Rectal smooth muscle tissue (tissue), 1 donor: ENCODE measurements around the gene GALNT14.

Experiments used
- H3K27ac ChIP-seq: one replicate; pipeline ENCODE4 v1.7.0; 2013; ENCODE audit warnings: low read depth, low read length, inconsistent platforms
- H3K27me3 ChIP-seq: one replicate; pipeline ENCODE4 v1.7.0; 2013; ENCODE audit warnings: low read length; ENCODE audit not compliant: control insufficient read depth, insufficient read depth
- H3K36me3 ChIP-seq: one replicate; pipeline ENCODE4 v1.7.0; 2013; ENCODE audit warnings: low read length; ENCODE audit not compliant: control insufficient read depth, insufficient read depth
- H3K4me1 ChIP-seq: one replicate; pipeline ENCODE4 v1.7.0; 2013; ENCODE audit warnings: low read length; ENCODE audit not compliant: control insufficient read depth, insufficient read depth
- H3K4me3 ChIP-seq: one replicate; pipeline ENCODE4 v1.7.0; 2013; ENCODE audit warnings: low read length
- H3K9ac ChIP-seq: one replicate; pipeline ENCODE4 v1.7.0; 2013; ENCODE audit warnings: low read length

GALNT14 gene

DNA sequence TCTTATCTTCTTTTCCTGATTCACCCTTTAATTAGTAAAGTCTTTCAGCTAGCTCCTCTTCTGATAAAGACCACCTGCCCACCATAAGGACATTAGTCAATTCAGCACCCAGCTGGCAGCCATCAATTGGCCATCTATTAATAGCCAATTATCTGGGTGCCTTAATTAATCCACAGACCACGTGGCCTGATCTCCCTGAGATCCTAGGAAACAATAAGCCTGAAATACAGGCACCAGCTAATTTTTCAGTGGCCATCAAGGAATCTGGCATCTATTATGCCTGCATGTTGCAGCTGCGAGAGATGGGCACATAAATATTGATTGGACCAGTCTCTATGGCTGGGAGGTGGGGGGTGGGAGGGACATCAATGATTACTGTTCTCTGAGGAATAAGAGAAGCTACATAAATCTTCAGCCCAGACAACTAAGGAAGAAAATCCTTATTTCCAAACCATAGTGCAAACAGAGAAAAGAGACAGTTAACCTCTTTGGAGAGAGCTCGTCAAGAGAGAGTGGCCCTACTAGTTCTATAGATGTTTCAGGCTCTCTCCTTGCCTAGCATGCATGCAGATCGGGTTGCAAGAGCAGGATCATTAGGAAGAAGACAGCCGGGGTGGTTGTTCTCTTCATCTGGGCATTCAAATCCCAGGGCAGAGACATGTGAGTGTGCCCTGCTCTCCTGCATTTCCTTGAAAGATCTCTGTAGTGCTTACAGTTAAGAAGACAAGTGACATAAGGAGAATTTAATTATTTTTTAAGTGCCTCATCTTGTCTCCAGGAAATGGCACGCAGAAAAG is 8.7 kb downstream of the GALNT14 start:
- H3K36me3 ChIP-seq, result no peaks in the 10 kb centered on the region
- H3K4me3 ChIP-seq, result no peak overlapping the region
- no peaks in the 10 kb centered on the region for H3K4me1 ChIP-seq
- peaks cover 2% of the 10 kb centered on the region for H3K27me3 ChIP-seq
- H3K27ac ChIP-seq, result no peak overlapping the region
- no peak overlapping the region for H3K9ac ChIP-seq

- Histone ChIP-seq H3K4me1 (no peaks in the 10 kb centered on the region), H3K36me3 (no peaks in the 10 kb centered on the region), H3K4me3 (no peak overlapping the region), H3K9ac (no peak overlapping the region), H3K27ac (no peak overlapping the region), H3K27me3 (no peaks in the 10 kb centered on the region)
These were observed 10.3 kb downstream of the GALNT14 start for GRCh38 chr2:31127931-31128330.

DNA sequence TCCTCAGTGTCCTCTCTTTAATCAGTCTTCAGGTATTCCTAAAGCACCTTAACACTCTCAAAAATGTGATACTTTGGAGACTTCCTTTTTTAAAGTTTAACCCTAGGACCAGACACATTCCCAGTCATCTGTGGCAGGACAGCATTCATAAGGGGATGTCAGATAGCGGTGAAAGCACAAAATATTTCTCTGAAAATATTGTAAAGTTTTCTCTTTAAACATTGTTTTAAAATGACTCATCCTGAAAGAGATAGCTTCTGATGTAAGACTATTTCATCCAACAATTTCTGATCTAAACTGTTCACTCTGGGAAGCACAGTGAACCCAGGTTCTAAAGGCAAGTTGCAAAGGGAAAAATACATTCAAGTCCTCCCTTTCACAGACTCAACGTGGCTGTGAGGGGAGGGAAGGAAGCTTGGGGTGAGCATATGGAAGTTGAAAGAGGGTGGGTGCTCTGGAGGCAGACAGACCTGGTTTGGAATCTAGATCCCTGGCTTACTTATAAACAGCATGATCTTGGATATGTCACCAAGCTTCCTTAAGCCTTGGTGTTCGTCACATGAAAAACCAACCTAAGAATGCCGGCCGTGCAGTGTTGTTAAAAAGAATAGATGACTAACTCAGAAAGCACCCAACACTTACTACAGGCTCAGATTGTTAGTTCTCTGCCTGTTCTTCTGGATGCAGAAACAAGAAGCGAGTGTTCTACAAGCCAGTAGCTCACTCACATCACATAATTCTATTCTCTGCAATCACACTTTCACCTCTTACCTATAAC is 12.1 kb downstream of the GALNT14 start:
- Histone ChIP-seq H3K9ac (no peak overlapping the region), H3K36me3 (no peaks in the 10 kb centered on the region), H3K27me3 (no peaks in the 10 kb centered on the region), H3K27ac (no peak overlapping the region), H3K4me3 (no peak overlapping the region), H3K4me1 (no peaks in the 10 kb centered on the region)

- Histone ChIP-seq H3K36me3 (no peaks in the 10 kb centered on the region), H3K4me3 (no peak overlapping the region), H3K27me3 (no peaks in the 10 kb centered on the region), H3K9ac (no peak overlapping the region), H3K4me1 (no peaks in the 10 kb centered on the region), H3K27ac (no peak overlapping the region)
These were observed 13.3 kb downstream of the GALNT14 start for GRCh38 chr2:31124904-31125303.

- Histone ChIP-seq H3K27me3 (no peaks in the 10 kb centered on the region), H3K9ac (no peak overlapping the region), H3K27ac (no peak overlapping the region), H3K36me3 (no peaks in the 10 kb centered on the region), H3K4me3 (no peak overlapping the region), H3K4me1 (no peaks in the 10 kb centered on the region)
These were observed 16.1 kb downstream of the GALNT14 start for GRCh38 chr2:31122133-31122532.

DNA sequence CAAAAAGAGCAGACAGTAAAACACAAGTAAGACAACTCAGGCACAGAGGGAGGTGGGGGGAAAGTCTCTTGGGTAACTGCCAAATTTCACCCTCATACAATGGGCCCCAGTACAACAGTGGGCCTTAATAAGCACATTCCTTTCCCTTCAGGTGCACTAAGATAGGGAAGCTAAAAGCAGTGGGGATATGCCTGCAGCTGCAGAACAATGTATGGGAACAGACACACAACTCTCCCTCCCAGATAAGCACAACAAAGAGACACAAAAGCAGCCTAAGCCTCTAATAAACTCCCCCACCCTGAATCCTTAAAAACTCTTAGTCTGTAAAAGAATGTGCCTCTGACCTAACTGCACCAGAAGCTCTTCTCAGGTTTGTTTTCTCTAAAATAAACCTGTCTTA is 24.5 kb downstream of the GALNT14 start:
- no peak overlapping the region for H3K4me3 ChIP-seq
- no peaks in the 10 kb centered on the region for H3K4me1 ChIP-seq
- no peaks in the 10 kb centered on the region for H3K27me3 ChIP-seq
- H3K36me3 ChIP-seq, result no peaks in the 10 kb centered on the region
- no peak overlapping the region for H3K27ac ChIP-seq
- H3K9ac ChIP-seq, result no peak overlapping the region

- H3K4me1 ChIP-seq, result no peaks in the 10 kb centered on the region
- no peak overlapping the region for H3K27ac ChIP-seq
- H3K36me3 ChIP-seq, result no peaks in the 10 kb centered on the region
- no peak overlapping the region for H3K9ac ChIP-seq
- H3K27me3 ChIP-seq, result no peaks in the 10 kb centered on the region
- H3K4me3 ChIP-seq, result no peak overlapping the region
These were observed 25.7 kb downstream of the GALNT14 start for GRCh38 chr2:31112544-31112943.

DNA sequence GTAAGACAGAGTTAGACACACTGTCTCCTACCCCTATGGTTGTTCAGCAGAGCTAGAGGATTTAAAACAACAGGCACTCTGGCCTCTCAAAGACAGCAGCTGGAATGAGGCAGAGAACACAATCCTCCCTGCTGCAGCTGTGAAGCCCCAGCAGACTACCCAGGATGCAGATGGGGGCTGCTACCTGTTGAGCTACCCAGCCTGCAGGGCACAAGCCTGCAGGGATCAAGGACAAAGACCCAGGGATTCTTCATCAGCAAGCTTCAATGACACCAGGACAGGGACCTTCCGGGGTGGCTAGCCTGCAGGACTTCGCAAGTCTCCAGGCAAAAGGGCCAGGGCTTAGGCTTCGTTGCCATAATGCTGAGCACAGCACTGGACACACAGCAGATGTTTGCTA is 27.2 kb downstream of the GALNT14 start:
- H3K36me3 ChIP-seq, result no peaks in the 10 kb centered on the region

DNA sequence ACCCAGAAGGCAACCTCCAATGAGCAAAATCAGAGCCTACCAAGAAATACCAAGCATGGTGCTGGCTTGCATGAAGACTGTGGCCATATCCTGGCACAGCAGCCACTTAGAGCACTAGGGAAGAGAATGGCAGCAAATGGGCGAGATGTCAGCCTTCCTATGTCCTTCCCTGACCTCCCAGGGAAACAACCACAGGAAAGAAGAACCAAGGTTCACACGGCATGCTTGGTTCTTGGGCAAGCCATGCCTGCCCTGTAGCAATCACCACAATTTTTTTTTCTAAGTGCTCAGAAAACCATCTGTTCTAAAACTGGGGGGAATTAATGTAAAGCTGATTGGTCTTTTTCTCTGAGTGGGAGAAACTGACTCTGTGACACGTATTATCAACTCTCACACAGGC is 27.8 kb downstream of the GALNT14 start:
- H3K27me3 ChIP-seq, result no peaks in the 10 kb centered on the region
- no peak overlapping the region for H3K4me3 ChIP-seq
- no peak overlapping the region for H3K9ac ChIP-seq
- no peaks in the 10 kb centered on the region for H3K36me3 ChIP-seq
- no peak overlapping the region for H3K27ac ChIP-seq
- no peaks in the 10 kb centered on the region for H3K4me1 ChIP-seq

More for the DNA sequence above, 27.2 kb downstream of the GALNT14 start:
- Histone ChIP-seq H3K27me3 (no peaks in the 10 kb centered on the region), H3K4me3 (no peak overlapping the region), H3K27ac (no peak overlapping the region), H3K4me1 (no peaks in the 10 kb centered on the region), H3K9ac (no peak overlapping the region)

DNA sequence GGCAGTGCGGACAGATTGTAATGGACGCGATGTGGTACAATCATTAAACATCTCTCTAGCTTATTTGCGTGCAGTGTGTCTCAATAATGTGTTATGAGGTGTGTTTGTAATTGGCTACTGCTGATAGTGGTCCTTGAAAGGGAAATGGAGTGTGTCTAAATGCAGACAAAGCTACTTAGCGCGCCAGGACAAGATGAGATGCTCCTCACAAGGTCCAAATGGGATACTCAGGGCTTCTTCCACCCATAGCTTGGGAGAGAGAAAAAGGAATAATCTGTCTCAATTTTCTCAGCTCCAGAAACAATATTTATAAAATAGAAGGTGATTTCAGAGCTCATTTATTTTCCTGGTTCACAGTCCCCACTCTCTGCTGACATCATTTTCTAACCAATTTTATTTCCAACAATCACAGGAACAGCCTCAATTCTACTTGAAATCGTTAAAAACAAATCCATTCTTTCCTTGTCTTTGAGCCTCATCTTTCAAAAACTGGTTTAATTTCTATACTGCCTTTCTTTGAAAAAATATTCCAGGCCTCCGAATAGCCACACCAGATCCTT is 28.5 kb downstream of the GALNT14 start:
- H3K27me3 ChIP-seq, result no peaks in the 10 kb centered on the region
- H3K9ac ChIP-seq, result no peak overlapping the region
- H3K4me1 ChIP-seq, result no peaks in the 10 kb centered on the region
- no peak overlapping the region for H3K4me3 ChIP-seq
- no peaks in the 10 kb centered on the region for H3K36me3 ChIP-seq
- H3K27ac ChIP-seq, result no peak overlapping the region

GRCh38 chr2:31108561-31109286 is 29.5 kb downstream of the GALNT14 start:
- no peaks in the 10 kb centered on the region for H3K36me3 ChIP-seq
- no peak overlapping the region for H3K4me3 ChIP-seq
- no peak overlapping the region for H3K9ac ChIP-seq
- no peaks in the 10 kb centered on the region for H3K27me3 ChIP-seq
- no peak overlapping the region for H3K27ac ChIP-seq
- no peaks in the 10 kb centered on the region for H3K4me1 ChIP-seq

DNA sequence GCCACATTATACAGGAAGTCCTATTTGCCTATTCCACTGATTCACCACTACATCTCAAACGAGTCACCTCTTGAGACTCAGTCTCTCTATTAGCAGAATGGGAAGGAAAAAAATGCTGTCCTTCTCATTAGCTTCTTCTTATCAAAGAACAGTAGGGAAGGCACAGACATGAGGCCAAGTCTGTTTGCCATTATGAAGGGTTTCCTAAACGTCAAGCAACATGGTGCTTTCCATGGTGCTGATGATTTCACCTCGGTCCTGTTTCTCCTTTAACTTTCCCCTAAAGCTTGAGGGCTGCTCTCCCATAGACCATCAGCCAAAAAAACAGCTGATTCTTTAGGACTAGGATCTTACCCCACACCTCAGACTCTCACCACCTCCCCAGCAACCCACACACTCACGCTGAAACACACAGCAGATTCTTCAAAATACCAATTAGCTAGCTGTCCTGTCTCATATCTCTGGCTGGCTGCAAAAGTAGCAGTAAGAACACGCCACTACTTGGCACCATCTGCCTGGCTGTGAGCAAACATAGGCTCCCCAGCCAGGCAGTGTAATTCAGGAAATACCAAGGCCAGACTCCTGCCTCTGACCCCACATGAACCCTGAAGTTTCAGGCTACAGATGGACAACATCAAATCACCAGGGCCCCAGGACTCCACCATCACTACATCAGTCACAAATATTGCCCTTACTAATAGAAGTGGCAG is 30.5 kb downstream of the GALNT14 start:
- Histone ChIP-seq H3K27ac (no peak overlapping the region), H3K4me1 (no peaks in the 10 kb centered on the region), H3K9ac (no peak overlapping the region), H3K4me3 (no peak overlapping the region), H3K36me3 (no peaks in the 10 kb centered on the region), H3K27me3 (no peaks in the 10 kb centered on the region)
